Natural killer cell (primary cell): ENCODE measurements around the gene TBC1D22A. TPM values are rescaled to one million over a fixed set of nuclear protein-coding genes. Genes with fewer than 3 reads are reported as not detected.

ENCODE experiments used
- ATAC-seq, 3 donors: fragments of 150-1000 bp in 2 of 3; fragments of 200-7000 bp in 1 of 3; cut with Tn5 transposase; 1 replicate in 1 of 3; 2 replicates in 2 of 3; pipeline ENCODE4 v1.10.0; 2021; ENCODE audit warnings: mild to moderate bottlenecking in 2 of 3, moderate library complexity in 2 of 3
- DNase-seq, 2 donors: peaks; one replicate each; pipeline versions ENCODE4 v3.0.0 to v3.0.0-alpha.2; 2013 to 2021; ENCODE audit warnings: mixed read lengths in 1 of 2
- H3K27ac ChIP-seq: one replicate; pipeline ENCODE4 v1.5.1; 2013; ENCODE audit warnings: mild to moderate bottlenecking, low read length
- H3K27me3 ChIP-seq: one replicate; pipeline ENCODE4 v1.6.1; 2013; ENCODE audit warnings: low read length; ENCODE audit not compliant: control insufficient read depth, insufficient read depth
- H3K36me3 ChIP-seq: one replicate; pipeline ENCODE4 v1.6.1; 2013; ENCODE audit warnings: low read length; ENCODE audit not compliant: control insufficient read depth, insufficient read depth
- H3K4me1 ChIP-seq: one replicate; pipeline ENCODE4 v1.6.1; 2013; ENCODE audit warnings: low read length; ENCODE audit not compliant: control insufficient read depth, insufficient read depth
- H3K4me3 ChIP-seq: one replicate; pipeline ENCODE4 v1.5.1; 2013; ENCODE audit warnings: low read length
- H3K9me3 ChIP-seq: one replicate; pipeline ENCODE4 v1.6.1; 2013; ENCODE audit warnings: low read length; ENCODE audit not compliant: control insufficient read depth, insufficient read depth
- H3K27ac Mint-ChIP-seq, 2 donors: one replicate each; pipeline ENCODE4 v1.8.0; 2022; ENCODE audit warnings: mild to moderate bottlenecking in 2 of 2, mixed read lengths in 2 of 2, moderate library complexity in 1 of 2
- H3K27me3 Mint-ChIP-seq, 2 donors: one replicate each; pipeline ENCODE4 v1.8.0; 2022; ENCODE audit warnings: low read depth in 2 of 2, mixed read lengths in 2 of 2
- H3K36me3 Mint-ChIP-seq: one replicate; pipeline ENCODE4 v1.8.0; 2022; ENCODE audit warnings: mixed read lengths
- H3K4me1 Mint-ChIP-seq, 2 donors: one replicate each; pipeline ENCODE4 v1.8.0; 2022; ENCODE audit warnings: mixed read lengths in 2 of 2
- H3K4me3 Mint-ChIP-seq: one replicate; pipeline ENCODE4 v1.8.0; 2022; ENCODE audit warnings: mild to moderate bottlenecking, moderate library complexity, mixed read lengths
- H3K9me3 Mint-ChIP-seq, 2 donors: one replicate each; pipeline ENCODE4 v1.8.0; 2022; ENCODE audit warnings: mixed read lengths in 2 of 2
- WGBS: methylation state at CpG from one replicate; pipeline ENCODE4 v1.1.7; 2013; ENCODE audit warnings: missing lambda C conversion rate; ENCODE audit not compliant: insufficient coverage; 5-methylcytosine and 5-hydroxymethylcytosine counted together
- intact Hi-C: fragments of 100-400 bp; cut with micrococcal nuclease; formaldehyde crosslinking; loops from one replicate; pipeline ENCODE4 v1.14.2; 2022
- total RNA-seq, 4 donors: library from RNA; stranded (reverse); fragments of 120-200 nt in 1 of 4; gene quantifications; one replicate each; pipeline versions ENCODE4 v1.2.3 to v1.2.4, GENCODE V29; 2013 to 2022
- TF ChIP-seq, protein P1 (sequence below): fragments of 200-600 bp; IDR thresholded peaks from one replicate; pipeline ENCODE4 v1.8.0; 2022; ENCODE audit warnings: antibody characterized with exemption

Gene TBC1D22A
- total RNA-seq, 3 donors from 2014 or later (not counting 1 experiment from before 2014, with no cell fraction given), result 47.4 to 53.7 (median 53.2) TPM

GRCh38 chr22:47098554-47098953 lies 336.1 kb downstream of the TBC1D22A start:
- H3K9me3 ChIP-seq, result no peaks in the 10 kb centered on the region
- Mint-ChIP-seq H3K4me1 (peaks cover 11 to 27% of the 10 kb centered on the region in 2 donors), H3K36me3 (no peaks in the 10 kb centered on the region), H3K9me3 (no peaks in the 10 kb centered on the region), H3K27ac (no peak overlapping the region), H3K4me3 (no peak overlapping the region), H3K27me3 (no peaks in the 10 kb centered on the region)
- intact Hi-C loops, result no loop called here
- DNase-seq, result no peak
- no peaks in the 10 kb centered on the region for H3K4me1 ChIP-seq
- ATAC-seq, result no peak
- no peaks in the 10 kb centered on the region for H3K36me3 ChIP-seq
- 97% methylated on average over 11 of the region's 11 CpGs for WGBS
- TF ChIP-seq, protein P1, sequence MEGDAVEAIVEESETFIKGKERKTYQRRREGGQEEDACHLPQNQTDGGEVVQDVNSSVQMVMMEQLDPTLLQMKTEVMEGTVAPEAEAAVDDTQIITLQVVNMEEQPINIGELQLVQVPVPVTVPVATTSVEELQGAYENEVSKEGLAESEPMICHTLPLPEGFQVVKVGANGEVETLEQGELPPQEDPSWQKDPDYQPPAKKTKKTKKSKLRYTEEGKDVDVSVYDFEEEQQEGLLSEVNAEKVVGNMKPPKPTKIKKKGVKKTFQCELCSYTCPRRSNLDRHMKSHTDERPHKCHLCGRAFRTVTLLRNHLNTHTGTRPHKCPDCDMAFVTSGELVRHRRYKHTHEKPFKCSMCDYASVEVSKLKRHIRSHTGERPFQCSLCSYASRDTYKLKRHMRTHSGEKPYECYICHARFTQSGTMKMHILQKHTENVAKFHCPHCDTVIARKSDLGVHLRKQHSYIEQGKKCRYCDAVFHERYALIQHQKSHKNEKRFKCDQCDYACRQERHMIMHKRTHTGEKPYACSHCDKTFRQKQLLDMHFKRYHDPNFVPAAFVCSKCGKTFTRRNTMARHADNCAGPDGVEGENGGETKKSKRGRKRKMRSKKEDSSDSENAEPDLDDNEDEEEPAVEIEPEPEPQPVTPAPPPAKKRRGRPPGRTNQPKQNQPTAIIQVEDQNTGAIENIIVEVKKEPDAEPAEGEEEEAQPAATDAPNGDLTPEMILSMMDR, result no peak
- H3K27me3 ChIP-seq, result no peaks in the 10 kb centered on the region
- H3K27ac ChIP-seq, result no peak overlapping the region
- no peak overlapping the region for H3K4me3 ChIP-seq

DNA sequence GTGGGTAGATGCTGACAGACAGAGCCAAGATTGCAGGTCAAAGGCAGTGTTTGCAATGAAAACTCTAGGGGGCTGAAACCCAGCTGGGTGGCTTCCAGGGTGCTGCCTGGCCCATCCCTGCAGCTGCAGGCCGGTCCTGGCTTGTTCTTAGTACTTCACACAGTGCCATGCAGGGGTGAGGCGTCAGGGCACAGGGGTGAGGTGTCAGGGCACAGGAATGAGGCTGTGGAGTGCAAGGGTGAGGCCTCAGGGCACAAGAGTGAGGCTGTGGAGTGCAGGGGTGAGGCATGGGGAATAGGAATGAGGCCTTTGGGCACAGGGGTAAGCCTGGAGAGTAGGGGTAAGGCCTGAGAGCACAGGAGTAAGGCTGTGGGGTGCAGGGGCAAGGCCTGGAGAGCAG lies 337.6 kb downstream of the TBC1D22A start:
- Mint-ChIP-seq H3K4me1 (peaks cover 11 to 21% of the 10 kb centered on the region in 2 donors), H3K9me3 (no peaks in the 10 kb centered on the region), H3K4me3 (no peak overlapping the region), H3K27ac (no peak overlapping the region), H3K36me3 (no peaks in the 10 kb centered on the region), H3K27me3 (no peaks in the 10 kb centered on the region)
- intact Hi-C loops, result no loop called here
- Histone ChIP-seq H3K4me3 (no peak overlapping the region), H3K4me1 (no peaks in the 10 kb centered on the region), H3K9me3 (no peaks in the 10 kb centered on the region), H3K27ac (no peak overlapping the region), H3K36me3 (no peaks in the 10 kb centered on the region), H3K27me3 (no peaks in the 10 kb centered on the region)
- ATAC-seq (no peak), DNase-seq (no peak)
- WGBS, result 98% methylated on average over 2 of the region's 2 CpGs
- TF ChIP-seq, protein P1, result no peak

- no peak overlapping the region for H3K4me3 ChIP-seq
- H3K27me3 Mint-ChIP-seq, result no peaks in the 10 kb centered on the region
- H3K27ac Mint-ChIP-seq, result no peak overlapping the region
- TF ChIP-seq, protein P1, result no peak
- no peaks in the 10 kb centered on the region for H3K9me3 Mint-ChIP-seq
- H3K36me3 Mint-ChIP-seq, result no peaks in the 10 kb centered on the region
- no peak overlapping the region for H3K4me3 Mint-ChIP-seq
- H3K36me3 ChIP-seq, result no peaks in the 10 kb centered on the region
- H3K4me1 Mint-ChIP-seq, result peaks cover 11 to 21% of the 10 kb centered on the region in 2 donors
- intact Hi-C loops, result no loop called here
- no peak for DNase-seq
- no peak overlapping the region for H3K27ac ChIP-seq
- H3K27me3 ChIP-seq, result no peaks in the 10 kb centered on the region
- no peaks in the 10 kb centered on the region for H3K9me3 ChIP-seq
- H3K4me1 ChIP-seq, result no peaks in the 10 kb centered on the region
- 98% methylated on average over 15 of the region's 15 CpGs for WGBS
- ATAC-seq, result no peak
Measured at GRCh38 chr22:47100646-47101200, 338.3 kb downstream of the TBC1D22A start.

DNA sequence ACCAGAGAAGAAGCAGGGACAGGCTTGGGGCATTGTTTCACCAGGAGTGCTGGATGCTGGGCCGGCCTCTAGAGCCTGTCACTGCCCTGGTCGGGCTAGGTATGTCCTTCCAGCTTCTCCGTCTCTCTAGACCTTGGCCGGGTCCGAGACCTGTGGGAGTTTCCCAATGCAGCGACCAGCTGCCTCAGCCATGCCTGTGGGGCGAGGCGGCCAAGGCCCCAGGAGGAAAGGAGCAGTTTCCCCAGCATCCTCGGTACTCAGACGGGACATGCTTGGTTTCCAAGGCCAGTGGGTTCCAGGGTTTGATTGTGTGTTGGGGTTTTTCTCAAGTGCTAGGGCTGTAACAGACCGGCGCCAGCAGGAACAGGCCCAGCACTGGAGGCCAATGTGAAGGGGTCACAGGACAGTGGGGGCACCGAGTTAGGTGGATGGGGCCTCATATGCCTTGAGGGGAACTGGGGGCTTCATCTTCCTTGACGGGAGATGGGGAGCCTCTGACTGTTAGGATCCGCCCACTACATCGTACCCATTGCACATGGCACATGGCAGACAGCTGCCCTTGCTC lies 339.0 kb downstream of the TBC1D22A start:
- Mint-ChIP-seq H3K4me1 (peaks cover 11 to 24% of the 10 kb centered on the region in 2 donors), H3K27ac (no peak overlapping the region), H3K9me3 (no peaks in the 10 kb centered on the region), H3K27me3 (no peaks in the 10 kb centered on the region), H3K36me3 (no peaks in the 10 kb centered on the region), H3K4me3 (no peak overlapping the region)
- WGBS, result 97% methylated on average over 16 of the region's 16 CpGs
- intact Hi-C loops, result no loop called here
- Histone ChIP-seq H3K4me1 (no peaks in the 10 kb centered on the region), H3K27ac (no peak overlapping the region), H3K36me3 (no peaks in the 10 kb centered on the region), H3K4me3 (no peak overlapping the region), H3K9me3 (no peaks in the 10 kb centered on the region), H3K27me3 (no peaks in the 10 kb centered on the region)
- DNase-seq (no peak), ATAC-seq (peak in 1 of 3 donors; percentile 5)
- TF ChIP-seq, protein P1, result no peak
